K562 (cell line): ENCODE measurements around the gene ZBTB49. TPM values are rescaled to one million over a fixed set of nuclear protein-coding genes. Genes with fewer than 3 reads are reported as not detected.

ENCODE experiments used
- BCOR ChIP-seq: fragments of 450-650 bp; IDR thresholded peaks from 2 replicates; pipeline ENCODE4 v1.6.1; 2016
- CAMTA2 ChIP-seq: fragments of 250-450 bp; sonication (Bioruptor Pico); conservative IDR thresholded peaks from 2 replicates; pipeline ENCODE4 v1.5.1; 2022
- CBFA2T2 ChIP-seq: fragments of 450-650 bp; conservative IDR thresholded peaks from 2 replicates; pipeline ENCODE4 v1.6.1; 2017; ENCODE audit warnings: mild to moderate bottlenecking
- CHD4 ChIP-seq: fragments of 200-600 bp; sonication (generic); IDR thresholded peaks from 3 replicates; pipeline ENCODE4 v1.6.1; 2012; ENCODE audit warnings: low read depth, mild to moderate bottlenecking, mixed read lengths, low read length, inconsistent platforms; ENCODE audit not compliant: insufficient read depth, insufficient replicate concordance, poor library complexity, severe bottlenecking
- CTBP1 ChIP-seq: fragments of 450-650 bp; IDR thresholded peaks from 2 replicates; pipeline ENCODE4 v1.6.1; 2016; ENCODE audit warnings: borderline replicate concordance
- HMGN3 ChIP-seq: IDR thresholded peaks from 2 replicates; pipeline ENCODE4 v1.6.1; 2011; ENCODE audit warnings: borderline replicate concordance, low read depth, mild to moderate bottlenecking, mixed read lengths, low read length; ENCODE audit not compliant: insufficient read length; ENCODE audit errors: extremely low read depth
- KAT8 ChIP-seq: fragments of 450-650 bp; IDR thresholded peaks from 2 replicates; pipeline ENCODE4 v1.6.1; 2016; ENCODE audit warnings: low read depth, mild to moderate bottlenecking
- MCM7 ChIP-seq, 2 experiments: fragments of 450-650 bp; IDR thresholded peaks; 2 replicates each; pipeline ENCODE4 v1.6.1; 2016 to 2018
- NELFE ChIP-seq: IDR thresholded peaks from 2 replicates; pipeline ENCODE4 v1.6.1; 2011; ENCODE audit warnings: mild to moderate bottlenecking; ENCODE audit not compliant: insufficient read depth, insufficient read length
- NFATC3 ChIP-seq: fragments of 450-650 bp; IDR thresholded peaks from 2 replicates; pipeline ENCODE4 v1.6.1; 2017; ENCODE audit warnings: mild to moderate bottlenecking
- PTRF ChIP-seq: fragments of 450-650 bp; IDR thresholded peaks from 2 replicates; pipeline ENCODE4 v1.6.1; 2016; ENCODE audit warnings: mild to moderate bottlenecking, missing genetic modification characterization, missing compliant biosample characterization
- PTTG1 ChIP-seq: fragments of 450-650 bp; IDR thresholded peaks from 2 replicates; pipeline ENCODE4 v1.6.1; 2016; ENCODE audit warnings: low read depth, mild to moderate bottlenecking, missing genetic modification characterization, missing compliant biosample characterization
- RBM25 ChIP-seq: fragments of 200-400 bp; formaldehyde crosslinking; IDR thresholded peaks from 2 replicates; pipeline ENCODE4 v1.6.1; 2018; ENCODE audit warnings: low read length, low read depth, moderate library complexity; ENCODE audit not compliant: severe bottlenecking
- RHOXF2B ChIP-seq: fragments of 250-450 bp; sonication (Bioruptor Pico); conservative IDR thresholded peaks from 2 replicates; pipeline ENCODE4 v1.5.1; 2021
- SMAD4 ChIP-seq: fragments of 250-450 bp; sonication (Bioruptor Pico); conservative IDR thresholded peaks from 2 replicates; pipeline ENCODE4 v1.8.0; 2021; ENCODE audit warnings: inconsistent platforms, mild to moderate bottlenecking, moderate library complexity
- ZBED1 ChIP-seq: IDR thresholded peaks from 2 replicates; pipeline ENCODE4 v1.6.1; 2014
- ZFP36 ChIP-seq: fragments of 150-350 bp; IDR thresholded peaks from 2 replicates; pipeline ENCODE4 v1.6.1; 2018; ENCODE audit warnings: low read length, low read depth; ENCODE audit not compliant: partially characterized antibody
- ZFPM2 ChIP-seq: fragments of 250-450 bp; sonication (Bioruptor Pico); IDR thresholded peaks from 2 replicates; pipeline ENCODE4 v1.5.1; 2022; ENCODE audit warnings: mild to moderate bottlenecking
- ZNF263 ChIP-seq: sonication (generic); formaldehyde crosslinking; IDR thresholded peaks from 2 replicates; pipeline ENCODE4 v1.8.0; 2022; ENCODE audit warnings: mild to moderate bottlenecking, missing genetic modification reagents, borderline replicate concordance
- ZNF584 ChIP-seq: fragments of 200-800 bp; sonication (Bioruptor generic); IDR thresholded peaks from 2 replicates; pipeline ENCODE4 v1.6.1; 2016; ENCODE audit warnings: low read depth, mild to moderate bottlenecking, missing genetic modification characterization, missing compliant biosample characterization
- ZNF696 ChIP-seq: fragments of 250-450 bp; sonication (Bioruptor Pico); conservative IDR thresholded peaks from 2 replicates; pipeline ENCODE4 v1.4.0; 2020; ENCODE audit warnings: mild to moderate bottlenecking, moderate library complexity
- polyA plus RNA-seq, 8 experiments: library from polyadenylated mRNA; depleted of rRNA in 4 of 8; stranded (reverse) in 5 of 8; unstranded in 3 of 8; fragments of >200 nt; fragmentation: Nextera tagmentation in 2 of 8; fragmentation: Illumina TruSeq in 1 of 8; extraction: Ambion mirVana in 2 of 8; extraction: Trizol in 1 of 8; gene quantifications; 2 replicates each; pipeline versions ENCODE4 v1.2.1 to v1.2.3, GENCODE V29; 2011 to 2014; ENCODE audit warnings: inconsistent platforms in 1 of 8, missing spikeins in 1 of 8
- total RNA-seq, 7 experiments: library from RNA; depleted of rRNA in 6 of 7; stranded (reverse); fragments of >200 nt in 6 of 7; fragmentation: Illumina TruSeq in 2 of 7; extraction: Trizol in 2 of 7; gene quantifications; 2 replicates each; pipeline versions ENCODE4 v1.2.1 to v1.2.3, GENCODE V29; 2011 to 2021; ENCODE audit warnings: low replicate concordance in 1 of 7
- TF ChIP-seq, protein P1 (sequence below): fragments of 450-650 bp; IDR thresholded peaks from 2 replicates; pipeline ENCODE4 v1.6.1; 2018; ENCODE audit warnings: mild to moderate bottlenecking, low read depth; ENCODE audit not compliant: partially characterized antibody
- TF ChIP-seq, protein P2 (sequence below): fragments of 450-650 bp; IDR thresholded peaks from 2 replicates; pipeline ENCODE4 v1.6.1; 2014; ENCODE audit warnings: low read depth, mild to moderate bottlenecking, moderate library complexity, borderline replicate concordance
- TF ChIP-seq, protein P3 (sequence below): fragments of 450-650 bp; formaldehyde crosslinking; IDR thresholded peaks from 2 replicates; pipeline ENCODE4 v1.4.0; 2020; ENCODE audit warnings: mild to moderate bottlenecking
- TF ChIP-seq, protein P4 (sequence below): fragments of 250-450 bp; sonication (Bioruptor Pico); IDR thresholded peaks from 2 replicates; pipeline ENCODE4 v1.9.0; 2021; ENCODE audit warnings: mild to moderate bottlenecking
- TF ChIP-seq, protein P5 (sequence below): fragments of 450-650 bp; formaldehyde crosslinking; IDR thresholded peaks from 2 replicates; pipeline ENCODE4 v1.4.0; 2020; ENCODE audit warnings: mild to moderate bottlenecking, mixed read lengths

The ZBTB49 gene
- total and polyA plus RNA-seq, 9 of the 15 experiments (the other 6 are each of a cell fraction or from before 2014, with no cell fraction given) = 0.49 to 8.0 (median 4.2) TPM

DNA sequence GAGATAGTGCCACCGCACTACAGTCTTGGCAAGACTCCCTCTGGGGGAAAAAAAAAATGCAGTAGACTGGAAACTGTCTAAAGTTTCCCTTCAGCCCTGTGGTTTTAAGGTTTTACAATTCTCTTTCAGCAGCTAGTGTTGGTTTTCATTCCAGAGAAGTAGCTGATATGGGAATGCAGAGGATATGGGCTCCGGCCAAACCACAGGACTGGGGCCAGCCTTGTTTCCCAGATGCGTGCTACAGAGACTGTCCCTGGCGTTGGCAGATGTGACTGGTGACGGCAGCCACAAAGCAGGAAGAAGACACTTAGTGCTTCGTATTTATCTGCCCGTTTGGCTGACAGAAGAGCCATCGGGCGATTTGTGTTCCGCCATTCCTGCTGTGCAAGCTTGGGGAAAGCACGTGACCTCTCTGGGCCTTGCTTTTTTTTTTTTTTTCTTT is 43.2 kb downstream of the ZBTB49 start (continued):
- TF ChIP-seq, protein P1, sequence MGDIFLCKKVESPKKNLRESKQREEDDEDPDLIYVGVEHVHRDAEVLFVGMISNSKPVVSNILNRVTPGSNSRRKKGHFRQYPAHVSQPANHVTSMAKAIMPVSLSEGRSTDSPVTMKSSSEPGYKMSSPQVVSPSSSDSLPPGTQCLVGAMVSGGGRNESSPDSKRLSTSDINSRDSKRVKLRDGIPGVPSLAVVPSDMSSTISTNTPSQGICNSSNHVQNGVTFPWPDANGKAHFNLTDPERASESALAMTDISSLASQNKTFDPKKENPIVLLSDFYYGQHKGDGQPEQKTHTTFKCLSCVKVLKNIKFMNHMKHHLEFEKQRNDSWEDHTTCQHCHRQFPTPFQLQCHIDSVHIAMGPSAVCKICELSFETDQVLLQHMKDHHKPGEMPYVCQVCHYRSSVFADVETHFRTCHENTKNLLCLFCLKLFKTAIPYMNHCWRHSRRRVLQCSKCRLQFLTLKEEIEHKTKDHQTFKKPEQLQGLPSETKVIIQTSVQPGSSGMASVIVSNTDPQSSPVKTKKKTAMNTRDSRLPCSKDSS = no peak
- no peak for TF ChIP-seq ZNF584 (CRISPR knock-in tag)
- no peak for TF ChIP-seq NFATC3
- no peak for TF ChIP-seq ZBED1
- no peak for TF ChIP-seq ZFPM2
- TF ChIP-seq, protein P2, sequence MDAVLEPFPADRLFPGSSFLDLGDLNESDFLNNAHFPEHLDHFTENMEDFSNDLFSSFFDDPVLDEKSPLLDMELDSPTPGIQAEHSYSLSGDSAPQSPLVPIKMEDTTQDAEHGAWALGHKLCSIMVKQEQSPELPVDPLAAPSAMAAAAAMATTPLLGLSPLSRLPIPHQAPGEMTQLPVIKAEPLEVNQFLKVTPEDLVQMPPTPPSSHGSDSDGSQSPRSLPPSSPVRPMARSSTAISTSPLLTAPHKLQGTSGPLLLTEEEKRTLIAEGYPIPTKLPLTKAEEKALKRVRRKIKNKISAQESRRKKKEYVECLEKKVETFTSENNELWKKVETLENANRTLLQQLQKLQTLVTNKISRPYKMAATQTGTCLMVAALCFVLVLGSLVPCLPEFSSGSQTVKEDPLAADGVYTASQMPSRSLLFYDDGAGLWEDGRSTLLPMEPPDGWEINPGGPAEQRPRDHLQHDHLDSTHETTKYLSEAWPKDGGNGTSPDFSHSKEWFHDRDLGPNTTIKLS = no peak
- TF ChIP-seq BCOR = peak; percentile 40; the same call in 1 of the 2 replicates
- TF ChIP-seq, protein P3, sequence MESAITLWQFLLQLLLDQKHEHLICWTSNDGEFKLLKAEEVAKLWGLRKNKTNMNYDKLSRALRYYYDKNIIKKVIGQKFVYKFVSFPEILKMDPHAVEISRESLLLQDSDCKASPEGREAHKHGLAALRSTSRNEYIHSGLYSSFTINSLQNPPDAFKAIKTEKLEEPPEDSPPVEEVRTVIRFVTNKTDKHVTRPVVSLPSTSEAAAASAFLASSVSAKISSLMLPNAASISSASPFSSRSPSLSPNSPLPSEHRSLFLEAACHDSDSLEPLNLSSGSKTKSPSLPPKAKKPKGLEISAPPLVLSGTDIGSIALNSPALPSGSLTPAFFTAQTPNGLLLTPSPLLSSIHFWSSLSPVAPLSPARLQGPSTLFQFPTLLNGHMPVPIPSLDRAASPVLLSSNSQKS (CRISPR knock-in tag) = no peak
- peak; percentile 80 for TF ChIP-seq ZFP36
- no peak for TF ChIP-seq CAMTA2
- no peak for TF ChIP-seq HMGN3
- no peak for TF ChIP-seq CTBP1
- TF ChIP-seq, protein P4, sequence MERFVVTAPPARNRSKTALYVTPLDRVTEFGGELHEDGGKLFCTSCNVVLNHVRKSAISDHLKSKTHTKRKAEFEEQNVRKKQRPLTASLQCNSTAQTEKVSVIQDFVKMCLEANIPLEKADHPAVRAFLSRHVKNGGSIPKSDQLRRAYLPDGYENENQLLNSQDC (CRISPR knock-in tag) = no peak
- no peak for TF ChIP-seq NELFE
- TF ChIP-seq MCM7 (IDR thresholded peaks at IDR 0.05) = no peak
- no peak for TF ChIP-seq CBFA2T2
- TF ChIP-seq RBM25 = peak; percentile 40
- TF ChIP-seq SMAD4 (CRISPR knock-in tag) = 0 out of 2 replicates have a peak, but pooled peaks have one; percentile 20
- TF ChIP-seq PTRF (tag) = no peak
- TF ChIP-seq ZNF263 (CRISPR knock-in tag) = no peak
- TF ChIP-seq, protein P5, sequence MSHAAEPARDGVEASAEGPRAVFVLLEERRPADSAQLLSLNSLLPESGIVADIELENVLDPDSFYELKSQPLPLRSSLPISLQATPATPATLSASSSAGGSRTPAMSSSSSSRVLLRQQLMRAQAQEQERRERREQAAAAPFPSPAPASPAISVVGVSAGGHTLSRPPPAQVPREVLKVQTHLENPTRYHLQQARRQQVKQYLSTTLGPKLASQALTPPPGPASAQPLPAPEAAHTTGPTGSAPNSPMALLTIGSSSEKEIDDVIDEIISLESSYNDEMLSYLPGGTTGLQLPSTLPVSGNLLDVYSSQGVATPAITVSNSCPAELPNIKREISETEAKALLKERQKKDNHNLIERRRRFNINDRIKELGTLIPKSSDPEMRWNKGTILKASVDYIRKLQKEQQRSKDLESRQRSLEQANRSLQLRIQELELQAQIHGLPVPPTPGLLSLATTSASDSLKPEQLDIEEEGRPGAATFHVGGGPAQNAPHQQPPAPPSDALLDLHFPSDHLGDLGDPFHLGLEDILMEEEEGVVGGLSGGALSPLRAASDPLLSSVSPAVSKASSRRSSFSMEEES (CRISPR knock-in tag) = peak; percentile 69; the same call in 1 of the 2 replicates
- no peak for TF ChIP-seq KAT8
- TF ChIP-seq PTTG1 (tag) = no peak
- TF ChIP-seq RHOXF2B (CRISPR knock-in tag) = no peak
- TF ChIP-seq CHD4 = no peak
- TF ChIP-seq ZNF696 = no peak
